Endothelial cell of umbilical vein (primary cell): Measurements from ENCODE around the gene TRIM61.

Source experiments
- CTCF ChIP-seq, 2 donors: IDR thresholded peaks; 1 replicate in 1 of 2; 2 replicates in 1 of 2; pipeline ENCODE4 v1.5.1; 2011; ENCODE audit warnings: low read length in 2 of 2, mild to moderate bottlenecking in 2 of 2, moderate library complexity in 2 of 2, control low read depth in 1 of 2, inconsistent platforms in 1 of 2, low read depth in 1 of 2; ENCODE audit not compliant: insufficient read depth in 1 of 2; ENCODE audit errors: extremely low read depth in 1 of 2
- POLR2A ChIP-seq: IDR thresholded peaks from 2 replicates; pipeline ENCODE4 v1.6.1; 2012; ENCODE audit warnings: low read depth, mild to moderate bottlenecking, control low read depth, low read length
- POLR2AphosphoS5 ChIP-seq: IDR thresholded peaks from 2 replicates; pipeline ENCODE4 v1.6.1; 2012; ENCODE audit warnings: low read depth, mild to moderate bottlenecking, control low read depth, low read length, moderate library complexity; ENCODE audit not compliant: insufficient read depth

DNA sequence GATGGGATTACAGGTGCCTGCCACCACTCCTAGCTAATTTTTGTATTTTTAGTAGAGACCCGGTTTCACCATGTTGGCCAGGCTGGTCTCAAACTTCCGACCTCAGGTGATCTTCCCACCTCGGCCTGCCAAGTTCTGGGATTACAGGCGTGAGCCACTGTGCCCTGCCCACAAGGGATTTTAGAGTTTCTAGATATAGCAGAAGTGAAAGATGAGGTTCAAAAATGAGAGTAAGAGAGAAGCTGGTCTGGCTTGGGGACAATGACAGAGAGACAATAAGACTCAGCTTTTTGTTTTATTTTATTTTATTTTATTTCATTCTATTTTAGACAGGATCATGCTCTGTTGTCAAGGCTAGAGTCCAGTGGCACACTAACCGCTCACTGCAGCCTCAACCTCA is 30.6 kb downstream of the TRIM61 start:
- TF ChIP-seq CTCF (IDR thresholded peaks at IDR 0.05; ENCODE audit: extremely low read depth in 1 of 2, insufficient read depth in 1 of 2, low read depth in 1 of 2, low read length in 2 of 2): no peak
- no peak for TF ChIP-seq POLR2AphosphoS5
- TF ChIP-seq POLR2A: no peak
